HepG2 (cell line): ENCODE results near the gene WNT5B. TPM values are rescaled to one million over a fixed set of nuclear protein-coding genes. Genes with fewer than 3 reads are reported as not detected.
A peak's percentile ranks its signal among the peaks of the same experiment; 100 is the strongest.

Experiments used
- BRD4 ChIP-seq: sonication (generic); formaldehyde crosslinking; IDR thresholded peaks from 2 replicates; pipeline ENCODE4 v1.4.0; 2020; ENCODE audit warnings: missing genetic modification reagents
- BRF2 ChIP-seq: sonication (generic); formaldehyde crosslinking; IDR thresholded peaks from 2 replicates; pipeline ENCODE4 v1.8.1; 2022; ENCODE audit warnings: mild to moderate bottlenecking, missing genetic modification reagents
- CBX1 ChIP-seq: IDR thresholded peaks from one replicate; pipeline ENCODE4 v1.6.1; 2016; ENCODE audit warnings: antibody characterized with exemption, low read depth
- CCAR2 ChIP-seq: fragments of 200-400 bp; formaldehyde crosslinking; optimal IDR thresholded peaks from 2 replicates; pipeline ENCODE3; 2018; ENCODE audit warnings: low read depth, mild to moderate bottlenecking, low read length, moderate library complexity
- CREB1 ChIP-seq, 2 experiments: fragments of 450-650 bp in 1 of 2; IDR thresholded peaks; 2 replicates each; pipeline ENCODE4 v1.6.1; 2016 to 2017; ENCODE audit warnings: control low read depth in 1 of 2, mild to moderate bottlenecking in 1 of 2, missing compliant biosample characterization in 1 of 2, missing genetic modification characterization in 1 of 2
- KDM4B ChIP-seq: sonication (generic); formaldehyde crosslinking; IDR thresholded peaks from 2 replicates; pipeline ENCODE4 v1.4.0; 2020; ENCODE audit warnings: missing genetic modification reagents
- KLF13 ChIP-seq: sonication (generic); formaldehyde crosslinking; IDR thresholded peaks from 2 replicates; pipeline ENCODE4 v1.4.0; 2020; ENCODE audit warnings: mild to moderate bottlenecking, missing genetic modification reagents
- MAFG ChIP-seq: sonication (generic); formaldehyde crosslinking; IDR thresholded peaks from 2 replicates; pipeline ENCODE4 v1.5.1; 2020; ENCODE audit warnings: mild to moderate bottlenecking, missing genetic modification reagents
- MBD4 ChIP-seq: IDR thresholded peaks from 2 replicates; pipeline ENCODE4 v1.6.1; 2012; ENCODE audit warnings: low read length, inconsistent platforms, borderline replicate concordance
- MIXL1 ChIP-seq: IDR thresholded peaks from 2 replicates; pipeline ENCODE4 v1.6.1; 2016
- SOX6 ChIP-seq, 2 experiments: fragments of 450-650 bp in 1 of 2; sonication (generic) in 1 of 2; formaldehyde crosslinking in 1 of 2; IDR thresholded peaks; 2 replicates each; pipeline versions ENCODE4 v1.4.0 to v1.6.1; 2017 to 2020; ENCODE audit warnings: antibody characterized with exemption in 1 of 2, mild to moderate bottlenecking in 1 of 2, missing genetic modification reagents in 1 of 2
- TCF12 ChIP-seq, 2 experiments: fragments of 450-650 bp in 1 of 2; sonication (generic) in 1 of 2; formaldehyde crosslinking in 1 of 2; IDR thresholded peaks; 2 replicates each; pipeline versions ENCODE4 v1.6.1 to v1.8.0; 2017 to 2022; ENCODE audit warnings: antibody characterized with exemption in 1 of 2, mild to moderate bottlenecking in 1 of 2, missing genetic modification reagents in 1 of 2, moderate library complexity in 1 of 2
- TOE1 ChIP-seq: sonication (generic); formaldehyde crosslinking; IDR thresholded peaks from 2 replicates; pipeline ENCODE4 v1.4.0; 2020; ENCODE audit warnings: mild to moderate bottlenecking, missing genetic modification reagents
- TRIM22 ChIP-seq: fragments of 450-650 bp; IDR thresholded peaks from 2 replicates; pipeline ENCODE4 v1.6.1; 2017
- ZBTB44 ChIP-seq: sonication (generic); formaldehyde crosslinking; IDR thresholded peaks from 2 replicates; pipeline ENCODE4 v1.4.0; 2020; ENCODE audit warnings: missing genetic modification reagents
- ZNF142 ChIP-seq: sonication (generic); formaldehyde crosslinking; IDR thresholded peaks from 2 replicates; pipeline ENCODE4 v1.4.0; 2020; ENCODE audit warnings: missing genetic modification reagents
- ZNF44 ChIP-seq: sonication (generic); formaldehyde crosslinking; IDR thresholded peaks from 2 replicates; pipeline ENCODE4 v1.5.1; 2020; ENCODE audit warnings: mild to moderate bottlenecking, missing genetic modification reagents
- ZNF703 ChIP-seq: sonication (generic); formaldehyde crosslinking; IDR thresholded peaks from 2 replicates; pipeline ENCODE4 v1.5.1; 2020; ENCODE audit warnings: missing genetic modification reagents, mild to moderate bottlenecking, moderate library complexity, borderline replicate concordance
- ZNF784 ChIP-seq: sonication (generic); formaldehyde crosslinking; IDR thresholded peaks from 2 replicates; pipeline ENCODE4 v1.5.1; 2020; ENCODE audit warnings: missing genetic modification reagents, mild to moderate bottlenecking, borderline replicate concordance
- polyA plus RNA-seq, 8 experiments: library from polyadenylated mRNA; depleted of rRNA in 3 of 8; stranded (reverse) in 7 of 8; unstranded in 1 of 8; fragments of >200 nt; fragmentation: Illumina TruSeq in 4 of 8; extraction: Trizol in 4 of 8; gene quantifications; 2 replicates each; pipeline versions ENCODE4 v1.2.1 to v1.2.3, GENCODE V29; 2011 to 2016; ENCODE audit warnings: low read depth in 4 of 8, missing spikeins in 1 of 8, mixed read lengths in 1 of 8; ENCODE audit not compliant: insufficient read depth in 1 of 8
- total RNA-seq, 5 experiments: library from RNA; depleted of rRNA; stranded (reverse); fragments of >200 nt; fragmentation: Illumina TruSeq; extraction: Trizol; gene quantifications; 2 replicates each; pipeline ENCODE4 v1.2.3, GENCODE V29; 2016; ENCODE audit warnings: low read depth in 1 of 5

WNT5B gene
- total and polyA plus RNA-seq, 2 of the 13 experiments (the other 11 are each of a cell fraction or from before 2014, with no cell fraction given): 0.04 TPM; not detected in 1

- 0 out of 2 replicates have a peak, but pooled peaks have one; percentile 56 for TF ChIP-seq ZNF784
- no peak for TF ChIP-seq TCF12 (IDR thresholded peaks at IDR 0.05)
- TF ChIP-seq TCF12 (CRISPR knock-in tag; IDR thresholded peaks at IDR 0.05): no peak
- TF ChIP-seq MBD4: no peak
- TF ChIP-seq CBX1: no peak
- no peak; the same call in 1 of the 2 replicates for TF ChIP-seq ZNF142 (CRISPR knock-in tag)
- TF ChIP-seq BRD4 (CRISPR knock-in tag): 0 out of 2 replicates have a peak, but pooled peaks have one; percentile 57
- TF ChIP-seq ZNF703 (CRISPR knock-in tag): no peak
- TF ChIP-seq KDM4B: no peak
- TF ChIP-seq TRIM22: no peak
- TF ChIP-seq BRF2 (CRISPR knock-in tag): no peak
- no peak for TF ChIP-seq TOE1
- no peak for TF ChIP-seq KLF13
- TF ChIP-seq SOX6 (IDR thresholded peaks at IDR 0.05): no peak
- TF ChIP-seq SOX6 (CRISPR knock-in tag; IDR thresholded peaks at IDR 0.05): peak; percentile 54; the same call in 1 of the 2 replicates
- no peak for TF ChIP-seq ZNF44 (CRISPR knock-in tag)
- TF ChIP-seq MIXL1: no peak
- no peak for TF ChIP-seq MAFG (CRISPR knock-in tag)
- TF ChIP-seq CCAR2: no peak
- TF ChIP-seq CREB1 (IDR thresholded peaks at IDR 0.05): peak; percentile 95
- TF ChIP-seq CREB1 (CRISPR knock-in tag; IDR thresholded peaks at IDR 0.05): peak; percentile 87
- no peak for TF ChIP-seq ZBTB44 (CRISPR knock-in tag)
Measured at GRCh38 chr12:1690578-1691122, 61.6 kb downstream of the WNT5B start, which contains the start of gene ADIPOR2 (continued).
